CD4-positive, alpha-beta T cell treated with Interleukin-17A for 4 hours (primary cell): ENCODE measurements around the gene PNLIPRP1.

Experiments
- DNase-seq: peaks from one replicate; pipeline ENCODE4 v3.0.0-alpha.2; 2020; ENCODE audit warnings: mixed read lengths

PNLIPRP1 gene

GRCh38 chr10:116590590-116591444, at the start of gene PNLIPRP1:
PNLIPRP1 (plus strand) TSS chr10:116590959; CDS start chr10:116591130, 171 bp downstream.
- DNase-seq, result no peak

GRCh38 chr10:116542007-116542677, 48.6 kb upstream of the PNLIPRP1 start:
- DNase-seq, result no peak

- DNase-seq, result no peak
Observed at GRCh38 chr10:116545122-116545521, 45.6 kb upstream of the PNLIPRP1 start.

- DNase-seq, result no peak
Observed at GRCh38 chr10:116545756-116546155, 45.0 kb upstream of the PNLIPRP1 start, which contains the start of gene PNLIP. PNLIP (plus strand) TSS chr10:116545931; CDS start chr10:116546093, 162 bp downstream.

DNA sequence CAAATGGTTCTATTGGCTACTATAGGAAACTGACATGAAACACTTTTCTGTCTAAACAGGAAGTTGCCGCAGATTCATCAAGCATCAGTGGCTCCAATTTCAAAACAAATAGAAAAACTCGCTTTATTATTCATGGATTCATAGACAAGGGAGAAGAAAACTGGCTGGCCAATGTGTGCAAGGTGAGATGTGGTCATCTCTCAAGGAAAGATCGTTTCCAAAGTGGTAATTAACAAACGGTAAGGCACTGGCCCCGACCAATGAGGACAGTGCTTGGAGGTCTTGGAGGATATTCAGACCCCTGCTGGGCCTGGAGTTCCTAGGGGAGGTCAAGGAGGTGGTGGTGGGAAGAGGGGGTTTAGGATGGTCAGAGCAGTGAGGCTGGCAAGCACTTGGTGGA, 42.5 kb upstream of the PNLIPRP1 start:
- DNase-seq, result no peak

DNA sequence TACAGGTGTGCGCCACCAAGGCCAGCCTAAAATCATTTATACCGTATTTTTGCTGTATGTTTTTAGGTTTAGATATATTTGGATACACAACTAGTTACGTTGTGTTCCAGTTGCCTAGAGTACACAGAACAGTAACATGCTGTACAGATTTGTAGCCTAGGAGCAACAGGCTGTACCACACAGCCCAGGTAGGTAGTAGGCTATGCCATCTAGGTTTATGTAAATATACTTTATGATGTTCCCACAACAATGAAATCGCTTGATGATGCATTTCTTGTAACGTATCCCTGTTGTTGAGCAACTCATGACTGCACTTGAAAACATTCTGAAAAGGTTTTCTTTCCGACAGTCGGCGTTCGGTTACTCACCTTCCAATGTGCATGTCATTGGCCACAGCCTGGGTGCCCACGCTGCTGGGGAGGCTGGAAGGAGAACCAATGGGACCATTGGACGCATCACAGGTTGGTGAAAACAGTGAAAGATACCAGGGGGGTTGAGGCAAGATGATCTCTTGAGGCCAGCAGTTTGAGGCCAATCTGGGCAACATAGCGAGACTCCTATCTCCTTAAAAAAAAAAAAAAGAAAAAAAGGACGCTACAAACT, 37.3 kb upstream of the PNLIPRP1 start:
- no peak for DNase-seq

GRCh38 chr10:116554628-116555027, 36.1 kb upstream of the PNLIPRP1 start:
- no peak for DNase-seq

DNA sequence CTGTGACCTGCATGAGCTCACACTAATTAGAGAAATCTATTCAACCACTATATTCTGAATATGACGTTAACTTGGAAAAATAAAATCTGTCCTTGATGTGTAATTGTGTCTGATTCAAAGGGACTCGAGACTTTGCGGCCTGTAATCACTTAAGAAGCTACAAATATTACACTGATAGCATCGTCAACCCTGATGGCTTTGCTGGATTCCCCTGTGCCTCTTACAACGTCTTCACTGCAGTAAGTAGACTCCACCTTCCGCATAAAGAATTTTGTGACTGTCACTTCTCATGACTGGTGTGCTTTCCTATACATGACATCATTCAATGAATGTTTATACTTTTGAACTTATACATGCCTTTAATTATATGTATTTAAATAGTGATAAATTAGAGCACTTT, 34.9 kb upstream of the PNLIPRP1 start:
- no peak for DNase-seq

- no peak for DNase-seq
Observed at GRCh38 chr10:116557305-116557880, 33.4 kb upstream of the PNLIPRP1 start.

GRCh38 chr10:116565534-116565933, 25.2 kb upstream of the PNLIPRP1 start:
- DNase-seq, result no peak

DNA sequence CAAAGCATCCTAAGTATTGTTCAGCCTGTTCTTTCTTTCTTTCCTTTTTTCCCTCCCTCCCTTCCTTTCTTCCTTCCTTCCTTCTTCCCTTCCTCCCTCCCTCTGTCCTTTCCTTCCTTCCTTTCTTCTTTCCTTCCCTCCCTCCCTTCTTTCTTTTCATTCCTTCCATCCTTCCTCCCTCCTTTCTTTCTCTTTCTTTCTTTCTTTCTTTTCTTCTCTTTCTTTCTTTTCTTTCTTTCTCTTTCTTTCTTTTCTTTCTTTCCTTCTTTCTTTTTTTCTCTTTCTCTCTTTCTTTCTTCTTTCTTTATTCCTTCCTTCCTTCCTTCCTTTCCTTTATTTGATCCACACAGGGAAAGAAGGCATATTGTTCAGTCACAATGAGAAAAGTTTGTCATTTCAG, 23.8 kb upstream of the PNLIPRP1 start:
- no peak for DNase-seq

DNA sequence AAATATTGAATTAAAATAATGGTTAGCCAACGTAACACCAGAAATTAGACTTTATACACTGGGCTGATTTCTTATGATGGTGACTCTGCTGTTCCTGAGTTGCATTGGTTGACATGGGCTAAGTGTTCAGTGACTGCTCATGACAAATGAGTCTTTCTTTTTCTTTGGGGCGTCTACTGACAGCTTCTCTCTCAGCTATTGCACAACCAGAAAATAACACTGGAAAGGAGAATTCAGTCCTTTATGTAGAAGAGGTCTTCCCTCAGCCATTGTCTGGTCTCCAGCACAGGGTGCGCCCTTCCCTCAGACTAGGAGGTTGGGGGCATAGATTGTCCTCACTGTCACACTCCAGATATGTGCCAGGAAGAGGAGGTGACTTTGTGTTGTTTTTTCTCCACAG, 23.4 kb upstream of the PNLIPRP1 start:
- DNase-seq, result no peak

DNA sequence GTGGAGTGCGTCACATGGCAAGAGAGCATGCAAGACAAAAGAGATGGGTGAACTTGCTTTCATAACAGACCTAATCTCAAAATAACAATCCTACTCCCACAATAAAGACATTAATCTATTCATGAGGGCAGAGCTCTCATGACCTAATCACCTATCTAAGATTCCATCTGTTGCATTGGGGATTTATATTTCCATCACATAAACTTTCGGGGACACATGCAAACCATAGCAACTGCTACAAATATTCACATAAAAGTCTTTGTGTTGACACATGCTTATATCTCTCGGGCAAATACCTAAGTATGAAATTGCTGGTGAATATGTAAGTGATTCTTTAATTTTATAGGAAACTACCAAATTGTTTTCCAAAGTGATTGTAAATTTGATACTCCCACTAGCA, 16.0 kb upstream of the PNLIPRP1 start:
- no peak for DNase-seq

DNA sequence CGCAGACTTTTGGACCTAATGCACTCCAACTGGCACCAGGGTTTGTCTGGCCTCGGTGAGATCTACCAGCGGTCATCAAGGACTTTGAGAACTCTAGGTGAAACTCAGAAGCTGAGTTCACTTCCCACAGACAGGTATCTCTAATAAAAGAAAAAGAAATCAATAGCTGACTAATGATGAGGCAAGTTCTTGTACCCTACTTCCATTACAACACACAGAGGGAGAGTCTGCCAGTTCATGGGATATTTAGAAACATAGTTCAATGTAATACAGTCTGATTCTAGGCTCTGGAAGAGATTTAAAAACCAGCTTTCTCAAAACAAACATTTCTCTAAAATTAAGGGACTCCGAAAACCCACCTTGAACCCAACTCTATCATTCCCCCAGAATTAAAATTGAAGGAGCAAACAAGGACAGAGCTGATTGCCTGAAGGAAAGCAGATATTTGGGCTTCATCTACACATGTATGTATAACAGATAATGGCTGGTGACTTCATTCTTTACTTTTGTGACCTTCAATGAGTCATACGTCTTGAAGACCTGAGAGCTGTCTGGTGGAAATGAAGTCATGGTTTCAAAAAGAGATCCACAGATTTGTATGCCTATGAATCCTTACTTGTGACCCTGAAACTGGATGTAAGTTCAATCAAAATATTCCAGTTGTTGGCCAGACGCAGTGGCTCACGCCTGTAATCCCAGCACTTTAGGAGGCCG, 2.7 kb upstream of the PNLIPRP1 start:
- DNase-seq, result no peak

DNA sequence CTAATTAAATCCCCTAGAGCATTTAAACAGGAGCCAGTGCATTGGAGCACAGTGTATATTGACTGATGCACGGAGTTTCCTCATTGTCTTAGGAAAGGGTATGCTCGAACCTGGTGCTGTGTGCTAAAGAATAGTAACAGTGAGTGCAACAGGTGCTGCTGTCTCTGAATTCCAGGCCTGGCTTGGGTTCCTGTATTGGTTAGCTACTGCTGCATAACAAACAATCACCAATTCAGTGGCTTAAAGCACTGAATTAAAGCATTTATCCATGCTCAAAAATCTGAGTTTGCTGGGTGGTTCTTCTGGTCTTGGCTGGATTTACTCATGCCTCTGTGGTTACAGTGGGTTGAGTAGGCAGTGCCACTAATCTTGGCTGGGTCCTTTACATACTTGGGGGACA, 1.8 kb upstream of the PNLIPRP1 start:
- DNase-seq, result no peak

DNA sequence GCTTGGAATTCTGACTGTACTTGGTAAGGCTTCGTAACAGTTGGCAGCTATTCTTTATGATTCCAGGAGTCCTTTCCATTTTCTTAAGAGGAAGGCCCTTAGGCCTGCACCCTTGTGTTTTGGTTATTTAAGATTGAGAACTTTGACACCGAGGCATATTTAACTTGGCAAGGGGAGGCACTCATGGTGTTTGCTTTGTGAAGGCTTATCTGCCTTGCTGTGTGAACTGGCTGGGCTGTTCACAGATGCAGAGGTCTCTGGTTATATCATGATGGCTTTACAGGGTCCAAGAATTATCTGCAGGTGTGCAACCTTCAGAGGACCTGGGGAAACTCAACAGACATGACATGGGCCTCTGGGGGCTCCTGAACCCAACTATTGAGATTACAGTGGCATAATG, 833 bp upstream of the PNLIPRP1 start:
- no peak for DNase-seq

GRCh38 chr10:116593139-116593740, 2.5 kb downstream of the PNLIPRP1 start:
- no peak for DNase-seq

DNA sequence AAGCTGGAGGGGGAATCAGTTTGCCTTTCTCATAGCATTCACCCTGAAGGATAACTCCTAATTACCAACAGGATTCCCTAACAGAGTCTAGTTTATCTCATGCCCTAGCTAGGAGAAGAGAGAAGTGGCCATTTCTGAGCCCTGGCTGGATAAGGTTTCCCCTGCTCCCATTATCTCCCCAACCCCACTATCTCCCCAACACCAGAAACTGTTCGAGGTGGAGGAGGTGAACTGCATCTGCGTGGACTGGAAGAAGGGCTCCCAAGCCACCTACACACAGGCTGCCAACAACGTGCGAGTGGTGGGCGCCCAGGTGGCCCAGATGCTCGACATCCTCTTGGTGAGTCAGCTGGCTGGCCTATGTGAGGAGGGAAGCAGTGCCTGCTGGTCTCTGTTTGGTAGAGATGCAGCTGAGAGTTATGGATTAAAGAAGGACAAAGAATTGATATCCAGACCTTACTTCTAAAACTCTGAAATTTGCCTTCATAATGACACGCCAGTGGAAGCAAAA, 3.8 kb downstream of the PNLIPRP1 start:
- DNase-seq, result no peak

- no peak for DNase-seq
Observed at GRCh38 chr10:116596062-116596461, 5.3 kb downstream of the PNLIPRP1 start.

- no peak for DNase-seq
Observed at GRCh38 chr10:116597543-116597942, 6.8 kb downstream of the PNLIPRP1 start.

DNA sequence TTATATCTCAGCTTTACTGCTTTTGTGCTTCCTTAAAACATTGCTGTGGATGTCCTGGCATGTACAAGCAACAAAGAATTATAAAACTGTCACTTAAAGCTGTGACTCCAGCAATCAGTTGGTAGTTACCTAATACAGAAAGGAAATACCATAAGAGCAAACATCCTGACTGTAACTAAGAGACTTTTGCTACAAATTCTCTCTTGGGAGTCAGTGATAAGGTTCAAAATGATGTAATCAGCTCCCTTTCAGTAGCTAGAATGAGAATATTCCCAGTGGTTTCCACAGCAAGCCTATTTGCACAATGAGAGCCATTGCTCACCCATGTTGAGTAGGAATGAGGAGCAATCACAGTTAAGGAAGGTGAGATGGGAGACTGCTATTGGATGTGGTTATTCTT, 7.6 kb downstream of the PNLIPRP1 start:
- DNase-seq, result no peak

DNA sequence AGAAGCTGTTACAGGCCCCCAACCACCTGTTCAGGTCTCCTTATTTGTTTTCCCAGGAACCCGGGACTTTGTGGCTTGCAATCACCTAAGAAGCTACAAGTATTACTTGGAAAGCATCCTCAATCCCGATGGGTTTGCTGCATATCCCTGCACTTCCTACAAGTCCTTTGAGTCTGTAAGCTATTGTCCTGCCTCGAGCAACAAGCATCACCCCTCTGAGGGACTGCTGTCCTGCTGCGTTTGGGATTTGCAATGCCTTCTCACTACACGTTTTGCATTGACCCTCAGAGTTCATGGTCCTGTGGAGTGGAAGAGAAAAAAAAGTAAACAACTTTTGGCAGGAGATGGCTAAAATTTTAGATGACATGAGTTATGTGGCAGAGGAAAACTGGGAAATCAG, 9.2 kb downstream of the PNLIPRP1 start:
- DNase-seq, result no peak
